ENCODE results near the gene HNRNPA0. TPM values are rescaled to one million over a fixed set of nuclear protein-coding genes. Genes with fewer than 3 reads are reported as not detected.

Gene HNRNPA0
- polyA plus RNA-seq, 5 donors: 61.8 to 82.3 (median 73.1) TPM

Other genes starting within 250 kb of the HNRNPA0 start
- gene KLHL3, start 18.3 kb downstream of the HNRNPA0 start, polyA plus RNA-seq (ENCODE audit: insufficient read depth in 1 of 5, insufficient read length in 5 of 5, low replicate concordance in 1 of 5): 10 to 100 TPM; 19.5 to 37.0 (median 27.2) TPM
- 1 to 10 TPM in 4 of 5 donors, under 1 TPM in 1; 0.90 to 8.3 (median 1.2) TPM for gene MYOT, start 113.5 kb upstream of the HNRNPA0 start, polyA plus RNA-seq (ENCODE audit: insufficient read depth in 1 of 5, insufficient read length in 5 of 5, low replicate concordance in 1 of 5)
- gene PKD2L2, start 135.1 kb upstream of the HNRNPA0 start, polyA plus RNA-seq (ENCODE audit: insufficient read depth in 1 of 5, insufficient read length in 5 of 5, low replicate concordance in 1 of 5): under 1 TPM; 0.28 to 0.51 (median 0.38) TPM

All from right lung (tissue), 5 donors.